Nephron (organoid): ENCODE results near the gene GPX3.

Experiments used
- H3K27ac Mint-ChIP-seq, 3 experiments: 2 replicates each; pipeline ENCODE4 v1.8.0; 2020; ENCODE audit warnings: mixed read lengths in 3 of 3, mild to moderate bottlenecking in 2 of 3, moderate library complexity in 1 of 3
- H3K27me3 Mint-ChIP-seq: 2 replicates; pipeline ENCODE4 v1.8.0; 2021; ENCODE audit warnings: low read depth, mild to moderate bottlenecking, moderate library complexity, mixed read lengths
- H3K36me3 Mint-ChIP-seq: 2 replicates; pipeline ENCODE4 v1.8.0; 2020; ENCODE audit warnings: low read depth, mixed read lengths
- H3K4me1 Mint-ChIP-seq: 2 replicates; pipeline ENCODE4 v1.8.0; 2020; ENCODE audit warnings: mixed read lengths
- H3K4me3 Mint-ChIP-seq, 3 experiments: 2 replicates each; pipeline ENCODE4 v1.8.0; 2020; ENCODE audit warnings: mild to moderate bottlenecking in 3 of 3, mixed read lengths in 3 of 3, moderate library complexity in 2 of 3
- H3K9me3 Mint-ChIP-seq: 2 replicates; pipeline ENCODE4 v1.8.0; 2020; ENCODE audit warnings: mixed read lengths
- TF ChIP-seq, protein P1 (sequence below), 3 experiments: fragments of 200-600 bp; sonication (generic); IDR thresholded peaks; one replicate each; pipeline ENCODE4 v1.5.0; 2021; ENCODE audit warnings: antibody characterized with exemption in 3 of 3; ENCODE audit not compliant: unreplicated experiment in 3 of 3

The GPX3 gene

GRCh38 chr5:151030379-151030778 lies 10.0 kb downstream of the GPX3 start:
- Mint-ChIP-seq H3K4me3 (no peak overlapping the region), H3K9me3 (no peaks in the 10 kb centered on the region), H3K36me3 (peaks cover 63% of the 10 kb centered on the region), H3K4me1 (no peaks in the 10 kb centered on the region), H3K27me3 (no peaks in the 10 kb centered on the region), H3K27ac (no peak overlapping the region)
- TF ChIP-seq, protein P1, sequence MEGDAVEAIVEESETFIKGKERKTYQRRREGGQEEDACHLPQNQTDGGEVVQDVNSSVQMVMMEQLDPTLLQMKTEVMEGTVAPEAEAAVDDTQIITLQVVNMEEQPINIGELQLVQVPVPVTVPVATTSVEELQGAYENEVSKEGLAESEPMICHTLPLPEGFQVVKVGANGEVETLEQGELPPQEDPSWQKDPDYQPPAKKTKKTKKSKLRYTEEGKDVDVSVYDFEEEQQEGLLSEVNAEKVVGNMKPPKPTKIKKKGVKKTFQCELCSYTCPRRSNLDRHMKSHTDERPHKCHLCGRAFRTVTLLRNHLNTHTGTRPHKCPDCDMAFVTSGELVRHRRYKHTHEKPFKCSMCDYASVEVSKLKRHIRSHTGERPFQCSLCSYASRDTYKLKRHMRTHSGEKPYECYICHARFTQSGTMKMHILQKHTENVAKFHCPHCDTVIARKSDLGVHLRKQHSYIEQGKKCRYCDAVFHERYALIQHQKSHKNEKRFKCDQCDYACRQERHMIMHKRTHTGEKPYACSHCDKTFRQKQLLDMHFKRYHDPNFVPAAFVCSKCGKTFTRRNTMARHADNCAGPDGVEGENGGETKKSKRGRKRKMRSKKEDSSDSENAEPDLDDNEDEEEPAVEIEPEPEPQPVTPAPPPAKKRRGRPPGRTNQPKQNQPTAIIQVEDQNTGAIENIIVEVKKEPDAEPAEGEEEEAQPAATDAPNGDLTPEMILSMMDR (IDR thresholded peaks at IDR 0.05; ENCODE audit: unreplicated experiment in 3 of 3): no peak

DNA sequence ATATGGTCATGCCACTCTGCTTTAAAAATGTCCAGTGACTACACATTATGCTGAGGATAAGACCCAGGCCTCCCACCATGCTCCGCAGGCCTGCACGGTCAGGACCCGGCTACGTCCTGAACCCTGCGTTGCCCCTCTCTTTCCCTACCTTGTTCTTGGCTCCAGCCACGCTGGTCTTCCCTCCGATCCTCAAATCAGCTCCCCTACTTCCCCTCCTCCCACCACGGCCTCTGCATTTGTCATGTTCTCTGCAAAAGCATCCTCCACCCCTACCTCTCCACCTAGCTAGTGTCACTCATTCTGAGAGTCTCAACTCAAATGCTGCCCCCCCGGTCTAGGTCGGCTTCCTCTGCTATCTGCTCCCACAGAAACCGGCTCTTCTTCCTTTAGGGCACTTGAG lies 11.2 kb downstream of the GPX3 start:
- TF ChIP-seq, protein P1 (IDR thresholded peaks at IDR 0.05; ENCODE audit: unreplicated experiment in 3 of 3): no peak
- no peaks in the 10 kb centered on the region for H3K9me3 Mint-ChIP-seq
- H3K4me3 Mint-ChIP-seq: no peak overlapping the region
- no peaks in the 10 kb centered on the region for H3K27me3 Mint-ChIP-seq
- H3K27ac Mint-ChIP-seq: no peak overlapping the region
- H3K36me3 Mint-ChIP-seq: peaks cover 71% of the 10 kb centered on the region
- H3K4me1 Mint-ChIP-seq: no peaks in the 10 kb centered on the region

GRCh38 chr5:151033217-151033934 lies 13.0 kb downstream of the GPX3 start:
- H3K4me1 Mint-ChIP-seq: peaks cover 14% of the 10 kb centered on the region
- peaks cover 71% of the 10 kb centered on the region for H3K36me3 Mint-ChIP-seq
- no peak overlapping the region for H3K4me3 Mint-ChIP-seq
- H3K27ac Mint-ChIP-seq: no peak overlapping the region
- no peaks in the 10 kb centered on the region for H3K9me3 Mint-ChIP-seq
- H3K27me3 Mint-ChIP-seq: no peaks in the 10 kb centered on the region
- TF ChIP-seq, protein P1 (IDR thresholded peaks at IDR 0.05; ENCODE audit: unreplicated experiment in 3 of 3): no peak

- H3K9me3 Mint-ChIP-seq: no peaks in the 10 kb centered on the region
- H3K36me3 Mint-ChIP-seq: peaks cover 69% of the 10 kb centered on the region
- TF ChIP-seq, protein P1 (IDR thresholded peaks at IDR 0.05; ENCODE audit: unreplicated experiment in 3 of 3): no peak
- H3K4me3 Mint-ChIP-seq: no peak overlapping the region
- peak overlapping the region in 1 of 3 experiments; percentile 15 for H3K27ac Mint-ChIP-seq
- H3K27me3 Mint-ChIP-seq: no peaks in the 10 kb centered on the region
- H3K4me1 Mint-ChIP-seq: peaks cover 18% of the 10 kb centered on the region
Observed at GRCh38 chr5:151034422-151035379, 14.3 kb downstream of the GPX3 start.

- no peaks in the 10 kb centered on the region for H3K9me3 Mint-ChIP-seq
Observed at GRCh38 chr5:151036556-151036955, 16.2 kb downstream of the GPX3 start.

More at GRCh38 chr5:151036556-151036955, 16.2 kb downstream of the GPX3 start:
- Mint-ChIP-seq H3K27ac (peak overlapping the region; percentile 15 to 83 (median 77)), H3K4me3 (no peak overlapping the region), H3K36me3 (peaks cover 55% of the 10 kb centered on the region), H3K4me1 (peaks cover 18% of the 10 kb centered on the region), H3K27me3 (no peaks in the 10 kb centered on the region)
- TF ChIP-seq, protein P1 (IDR thresholded peaks at IDR 0.05; ENCODE audit: unreplicated experiment in 3 of 3): no peak
